Right renal pelvis (tissue), 4 donors: ENCODE data around the gene ADNP. TPM values are rescaled to one million over a fixed set of nuclear protein-coding genes. Genes with fewer than 3 reads are reported as not detected.

ENCODE experiments used
- DNase-seq, 4 donors: peaks; one replicate each; pipeline ENCODE4 v3.0.0-alpha.2; 2013; ENCODE audit warnings: low read depth in 4 of 4, low spot score in 3 of 4, missing footprints in 1 of 4
- polyA plus RNA-seq, 4 donors: library from polyadenylated mRNA; unstranded; fragments of 120-200 nt; gene quantifications; one replicate each; pipeline ENCODE4 v1.2.1, GENCODE V29; 2013; ENCODE audit not compliant: insufficient read length in 4 of 4

ADNP gene
- polyA plus RNA-seq, 4 donors: 104 to 140 (median 128) TPM

DNA sequence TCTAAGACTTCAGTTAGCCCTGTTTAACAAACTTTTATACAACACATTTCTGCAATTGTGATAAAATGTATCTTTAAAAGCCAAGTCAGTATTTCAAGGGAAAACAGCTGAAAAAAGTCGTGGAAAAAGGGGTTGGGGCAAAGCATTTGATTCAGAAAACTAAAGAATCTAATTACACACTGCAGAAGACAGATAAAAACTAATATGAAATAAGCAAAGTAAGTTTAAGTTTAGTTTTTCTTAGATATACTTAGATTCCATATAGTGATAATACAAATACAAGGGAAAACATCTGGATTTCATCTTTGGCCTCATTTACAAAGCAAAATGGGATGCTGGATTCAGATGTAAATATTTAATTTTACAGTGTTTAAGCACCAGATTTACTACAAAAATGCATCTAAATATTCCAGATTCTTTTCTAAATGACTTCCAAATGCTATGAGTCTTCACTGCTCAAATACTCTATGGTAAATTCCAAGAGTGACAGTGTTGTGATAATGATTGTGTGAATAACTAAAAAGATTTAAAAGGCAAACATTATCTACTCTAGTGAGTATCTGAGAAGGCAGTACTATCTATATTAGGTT is 1.5 kb upstream of the ADNP start:
- no peak for DNase-seq

DNA sequence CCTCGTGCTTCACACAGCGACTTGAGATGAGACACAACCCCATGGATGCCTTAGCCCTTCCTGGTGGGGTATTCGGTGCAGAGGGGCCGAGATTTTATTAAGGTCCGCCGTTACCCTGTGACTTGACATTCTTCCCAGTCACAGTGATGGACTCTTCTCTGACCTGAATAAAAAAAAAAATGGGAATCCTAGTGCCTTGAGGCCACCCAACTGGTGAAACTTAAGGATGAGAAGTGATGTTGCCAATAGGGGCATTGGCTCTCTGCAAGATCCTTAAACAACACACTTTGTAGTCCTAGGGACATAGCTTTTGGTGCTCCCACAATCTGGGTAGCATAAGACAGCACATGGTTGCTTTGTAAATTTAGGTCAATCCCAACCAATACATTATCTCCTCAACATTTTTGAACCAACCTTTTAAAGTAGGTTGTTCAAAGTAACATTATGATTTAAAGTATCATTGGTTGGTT is 814 bp upstream of the ADNP start:
- DNase-seq: no peak

DNA sequence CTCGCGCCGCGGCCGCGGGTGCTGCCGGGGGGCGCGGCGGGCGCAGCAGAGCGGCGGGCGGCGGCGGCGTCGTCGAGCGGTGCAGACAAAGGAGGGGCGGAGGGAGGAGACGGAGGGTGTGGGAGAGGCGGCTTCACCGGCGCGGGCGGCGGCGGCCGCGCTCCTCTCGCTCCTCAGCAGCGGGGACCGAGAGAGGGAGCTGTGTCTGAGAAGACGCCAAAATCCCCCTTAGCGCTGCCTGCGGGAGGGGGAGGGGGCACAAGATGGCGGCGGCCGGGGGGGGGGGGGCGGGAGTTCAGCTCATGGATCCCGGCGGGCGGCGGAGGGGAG is 296 bp downstream of the ADNP start:
- DNase-seq: no peak

DNA sequence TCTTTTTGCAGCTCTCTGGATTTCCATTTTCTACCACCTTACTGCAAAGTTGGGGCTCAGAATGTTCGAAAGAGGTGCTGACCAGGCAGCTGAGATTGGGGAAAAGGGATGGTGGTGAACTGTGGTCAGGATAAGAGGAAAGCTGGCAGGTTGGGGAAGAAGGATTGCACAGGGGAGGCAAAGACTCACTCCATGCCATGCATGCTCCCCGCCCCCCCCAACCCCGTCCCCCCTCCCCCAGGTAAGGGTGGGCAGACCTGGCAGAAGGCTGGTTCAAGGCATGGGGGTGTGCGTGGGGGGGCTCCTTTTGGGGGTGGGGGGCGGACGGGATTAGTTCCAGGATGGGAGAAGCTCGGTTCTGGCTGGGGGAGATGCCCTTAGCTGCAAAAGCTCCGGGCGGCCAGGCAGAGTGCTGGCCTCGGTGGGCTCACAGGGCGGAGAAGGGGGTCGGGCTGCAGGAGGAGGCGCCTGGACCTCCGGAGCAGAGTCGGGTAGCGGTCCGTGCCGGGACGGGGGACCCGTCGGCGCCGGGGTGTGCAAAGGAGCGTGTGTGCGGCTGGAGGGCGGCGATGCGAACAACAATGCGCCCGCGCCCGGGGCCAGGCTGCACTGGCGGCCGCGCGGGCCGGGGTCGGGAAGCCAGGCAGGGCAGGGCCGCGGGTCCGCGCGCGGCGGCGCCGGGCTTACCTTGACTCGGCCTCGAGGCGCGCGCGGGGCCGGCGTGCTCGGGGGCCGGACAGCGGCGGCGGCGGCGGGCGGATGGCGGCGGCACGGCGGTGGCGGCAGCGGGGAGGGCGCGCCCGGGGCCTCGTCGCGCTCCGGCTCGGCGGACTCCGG is 880 bp downstream of the ADNP start:
- DNase-seq: peak in 1 of 4 donors; percentile 10

DNA sequence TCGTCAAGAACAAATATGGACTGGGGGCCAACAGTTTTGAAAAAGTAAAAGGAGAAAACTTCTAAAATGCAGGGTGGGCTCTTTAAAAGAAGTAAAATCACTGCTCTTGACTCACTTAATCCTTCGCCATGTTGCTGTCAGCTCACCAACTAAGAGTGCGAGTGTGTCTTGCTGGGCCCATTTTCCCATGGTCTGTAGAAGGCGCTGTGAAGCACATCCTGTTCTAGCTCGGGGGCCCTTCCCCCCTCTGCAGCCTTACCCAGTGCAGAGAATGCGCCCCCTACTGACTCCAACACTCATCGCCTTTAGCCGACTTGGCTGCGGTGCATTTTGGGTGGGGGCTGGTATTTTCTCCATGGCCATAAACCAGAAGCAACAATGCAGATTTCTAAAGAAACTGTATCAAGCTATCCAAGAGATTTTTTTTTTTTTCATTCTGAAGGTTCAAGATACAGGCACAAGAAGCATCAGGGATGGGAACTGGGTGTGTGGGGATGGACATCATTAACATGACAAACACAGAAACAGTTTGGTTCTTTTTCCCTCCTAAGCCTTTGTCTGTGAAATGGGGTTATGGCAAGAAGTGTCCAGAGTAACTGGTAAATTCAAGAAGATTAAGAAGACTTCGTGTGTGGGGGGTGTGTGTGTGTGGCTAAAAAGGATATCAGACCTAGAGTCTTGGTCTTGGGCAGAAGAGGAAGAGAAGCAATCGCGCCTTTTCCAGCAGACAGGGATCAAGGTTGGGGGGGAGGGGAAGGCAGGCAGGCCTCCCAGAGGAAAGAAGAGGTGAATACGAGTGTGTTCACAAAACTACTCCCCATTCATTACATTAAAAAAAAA is 1.7 kb downstream of the ADNP start:
- peak; percentile 84 to 93 (median 91) for DNase-seq

DNA sequence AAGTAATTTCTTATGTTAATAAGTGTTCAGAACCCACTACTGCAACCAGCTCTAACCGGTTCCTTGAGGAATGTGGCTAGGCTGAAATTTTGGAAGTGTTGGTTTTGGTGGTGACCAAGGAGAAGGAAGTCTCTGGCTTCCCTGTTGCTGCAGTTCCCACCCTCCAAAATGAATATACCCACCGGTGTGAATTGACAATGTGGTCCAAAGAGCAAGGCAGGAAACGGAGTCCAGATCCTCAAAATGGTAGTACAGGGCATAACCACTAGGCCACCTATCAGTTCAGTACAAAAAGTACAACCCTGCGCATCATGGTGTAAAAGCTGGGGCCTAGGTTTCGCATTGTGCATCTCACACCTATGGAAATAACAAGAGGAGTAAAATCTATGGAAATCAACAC is 2.8 kb downstream of the ADNP start:
- DNase-seq: no peak

DNA sequence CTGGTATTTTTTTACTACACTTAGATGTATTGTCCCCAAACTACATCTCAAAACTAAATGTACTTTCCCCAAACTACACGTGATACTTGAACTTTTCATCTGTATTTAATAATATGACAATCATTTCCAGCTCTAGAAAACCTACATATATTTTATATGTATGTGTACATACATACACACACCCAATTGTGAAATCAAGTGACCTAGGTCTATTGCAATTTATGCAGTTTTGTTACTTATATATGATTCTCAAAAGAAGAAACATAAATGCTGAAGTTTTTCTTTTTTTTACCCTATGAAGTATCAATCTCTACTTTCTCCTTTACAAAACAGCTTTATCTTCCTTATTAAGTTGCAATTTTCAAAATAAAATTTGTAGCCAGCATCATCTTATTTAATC is 4.7 kb downstream of the ADNP start:
- DNase-seq: no peak

DNA sequence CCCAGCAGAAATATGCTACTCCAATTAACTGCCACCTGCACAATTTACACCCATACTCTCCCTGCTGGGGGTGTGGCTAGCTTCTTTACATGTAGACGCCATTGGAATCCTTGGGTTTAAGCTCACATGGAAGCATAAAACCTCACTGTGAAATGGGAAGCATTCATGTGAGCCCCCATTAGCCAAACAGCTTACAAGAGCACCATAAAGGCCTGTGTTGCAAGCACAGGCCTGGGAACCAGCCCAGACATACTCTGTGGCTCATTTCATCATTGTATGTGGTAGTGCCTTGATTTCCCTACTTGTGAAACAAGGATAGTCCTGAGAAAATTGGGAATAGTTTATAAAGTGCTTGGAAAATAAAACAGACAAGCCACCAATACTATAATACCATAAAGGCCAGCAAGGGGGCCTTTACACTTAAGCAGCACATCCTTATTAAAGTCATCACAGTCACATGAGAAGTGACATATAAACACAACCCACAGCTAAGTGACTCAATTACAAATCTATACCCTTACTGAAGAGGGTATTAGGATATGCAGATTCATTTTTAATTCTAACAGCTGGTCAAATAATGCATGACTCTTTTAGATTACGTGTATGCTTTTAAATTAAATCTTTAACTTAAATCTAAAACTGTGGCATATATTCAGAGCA is 6.8 kb downstream of the ADNP start:
- DNase-seq: no peak

DNA sequence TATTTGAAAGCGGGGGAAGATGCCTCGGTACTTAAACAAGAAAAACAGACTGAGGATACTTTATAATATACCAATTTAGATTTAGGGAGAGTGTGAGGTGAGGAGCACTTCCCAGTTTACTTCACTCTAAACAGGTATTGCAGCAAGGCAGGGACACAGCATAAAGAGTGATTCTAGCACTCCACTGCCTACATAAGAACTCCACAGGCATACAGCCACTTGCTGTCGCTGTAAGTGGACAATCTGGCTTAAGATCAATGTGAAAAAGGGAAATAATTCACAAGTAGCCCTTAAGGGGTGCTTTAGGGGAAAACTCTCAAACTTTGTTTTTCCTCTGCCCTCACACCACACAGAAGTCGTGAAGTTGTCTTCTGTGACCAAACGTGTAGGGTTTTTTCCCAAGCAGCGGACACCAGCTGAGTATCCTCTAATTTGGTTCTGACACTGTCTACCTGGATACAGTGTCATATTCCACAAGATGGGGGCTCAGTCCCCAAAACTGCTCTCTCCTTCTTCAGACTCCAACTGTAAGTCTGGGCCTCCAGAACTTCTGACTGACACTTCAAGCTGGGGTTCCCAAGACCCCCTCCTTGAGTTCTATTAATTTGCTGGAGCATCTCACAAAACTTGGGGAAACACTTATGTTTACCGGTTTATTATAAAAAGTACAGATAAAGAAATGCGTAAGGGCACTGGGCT is 9.3 kb downstream of the ADNP start:
- no peak for DNase-seq

DNA sequence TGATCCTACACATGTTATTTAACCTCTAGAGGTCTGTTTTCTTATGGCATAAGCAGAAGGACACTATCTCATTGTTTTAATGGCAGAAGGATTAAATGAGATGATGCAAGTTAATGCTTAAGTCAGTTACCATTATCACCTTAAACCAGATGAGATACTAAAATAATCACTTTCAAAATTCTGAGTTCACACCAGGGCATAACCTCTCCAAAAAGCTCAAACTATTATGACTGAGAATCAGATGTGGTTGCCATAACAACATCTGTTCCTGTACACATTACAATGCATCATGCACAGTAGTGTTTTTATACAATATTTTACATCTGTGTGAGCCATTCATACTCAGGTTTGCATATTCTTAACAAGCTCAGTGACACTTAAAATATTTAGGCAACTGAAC is 10.2 kb downstream of the ADNP start:
- DNase-seq: no peak

DNA sequence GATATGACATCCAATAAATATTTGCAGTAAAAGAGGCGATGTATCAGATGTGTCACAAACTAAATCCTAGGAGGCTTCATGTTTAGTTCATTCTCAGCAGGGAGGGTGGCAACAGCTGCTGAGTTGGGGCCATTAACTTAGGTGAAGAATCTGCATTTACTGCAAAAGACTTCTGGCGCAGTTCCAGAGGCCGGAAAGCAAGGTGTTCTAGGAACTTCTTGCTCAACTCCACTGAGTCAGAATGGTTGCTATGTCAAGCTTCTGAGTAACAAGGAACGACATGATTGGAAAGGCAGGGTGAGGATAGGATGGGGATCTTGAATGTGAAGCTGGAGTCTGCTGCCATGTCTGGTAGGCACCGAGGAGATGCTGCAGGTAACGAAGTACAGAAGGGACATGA is 11.7 kb downstream of the ADNP start:
- DNase-seq: no peak

DNA sequence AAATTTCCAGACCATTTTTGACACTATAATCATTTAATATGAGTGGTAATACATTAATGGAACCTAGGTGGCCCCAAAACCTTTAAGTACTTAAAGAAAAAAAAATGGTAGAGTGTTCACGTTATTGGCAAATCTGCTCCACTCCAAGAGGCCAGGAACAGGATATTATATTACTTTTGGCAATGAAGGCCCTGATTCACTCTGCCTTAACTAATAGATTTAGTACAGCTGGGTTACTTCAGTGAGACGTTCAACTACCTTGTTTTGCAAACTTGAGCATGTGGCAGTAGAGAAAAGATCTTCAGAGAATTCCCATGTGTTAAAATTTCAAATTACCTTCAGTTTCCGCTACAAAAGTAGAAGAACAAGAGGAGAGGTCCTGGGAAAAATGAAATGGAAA is 12.8 kb downstream of the ADNP start:
- no peak for DNase-seq

DNA sequence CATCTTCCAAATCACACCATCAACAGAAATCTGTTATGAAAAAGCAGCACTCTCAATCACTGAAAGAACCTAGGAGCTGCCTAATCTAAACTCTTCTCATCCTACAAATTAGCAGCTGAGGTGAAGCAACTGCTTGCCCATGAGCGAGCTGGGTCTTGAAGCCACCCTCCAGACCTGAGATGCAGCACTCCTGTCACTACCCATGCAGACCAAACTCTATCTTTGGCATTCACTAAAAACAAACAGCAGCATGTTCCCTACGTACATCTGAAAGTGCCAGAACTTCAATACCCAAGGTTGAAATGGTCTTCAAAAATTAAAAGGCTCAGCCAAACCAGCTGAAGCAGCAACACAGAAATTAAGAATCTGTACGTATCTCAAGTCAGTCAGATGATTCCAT is 14.3 kb downstream of the ADNP start:
- no peak for DNase-seq

DNA sequence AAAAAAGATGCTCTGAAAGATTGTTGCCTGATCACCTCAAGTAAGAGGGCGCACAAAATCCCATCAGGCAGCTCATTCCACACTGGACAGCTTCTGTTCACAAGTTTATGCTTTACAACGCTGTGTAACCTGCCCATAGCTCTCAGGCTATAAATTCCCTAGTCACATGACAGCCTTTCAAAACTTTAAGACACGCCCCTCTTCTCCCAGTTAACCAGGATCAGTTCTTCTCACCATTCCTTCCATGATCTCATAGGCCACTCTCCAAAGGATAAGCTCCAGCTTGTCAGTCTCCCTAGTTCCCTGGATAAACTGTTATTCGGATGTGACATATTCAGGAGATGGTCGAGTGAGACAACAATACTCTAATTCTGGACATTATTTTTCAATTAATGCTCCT is 15.0 kb downstream of the ADNP start:
- DNase-seq: no peak

DNA sequence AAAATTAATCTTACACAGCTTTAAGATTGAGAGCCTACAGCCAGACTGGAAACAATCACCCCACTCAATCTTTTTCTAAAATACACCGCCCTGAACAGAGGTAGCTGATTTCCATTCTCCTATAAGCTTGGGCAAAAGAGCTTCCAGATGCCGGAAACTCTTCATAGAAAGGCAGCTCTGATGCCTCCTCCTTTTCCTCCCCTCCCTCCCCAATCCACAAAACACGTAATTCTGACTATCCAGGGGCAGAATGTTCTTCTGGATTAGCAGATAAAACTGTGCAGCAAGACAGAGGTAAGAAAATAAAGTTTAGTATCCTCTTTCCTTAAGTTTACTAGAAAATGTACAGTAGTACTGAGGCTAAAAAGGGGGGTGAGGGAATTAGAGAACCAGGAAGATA is 15.8 kb downstream of the ADNP start:
- no peak for DNase-seq

DNA sequence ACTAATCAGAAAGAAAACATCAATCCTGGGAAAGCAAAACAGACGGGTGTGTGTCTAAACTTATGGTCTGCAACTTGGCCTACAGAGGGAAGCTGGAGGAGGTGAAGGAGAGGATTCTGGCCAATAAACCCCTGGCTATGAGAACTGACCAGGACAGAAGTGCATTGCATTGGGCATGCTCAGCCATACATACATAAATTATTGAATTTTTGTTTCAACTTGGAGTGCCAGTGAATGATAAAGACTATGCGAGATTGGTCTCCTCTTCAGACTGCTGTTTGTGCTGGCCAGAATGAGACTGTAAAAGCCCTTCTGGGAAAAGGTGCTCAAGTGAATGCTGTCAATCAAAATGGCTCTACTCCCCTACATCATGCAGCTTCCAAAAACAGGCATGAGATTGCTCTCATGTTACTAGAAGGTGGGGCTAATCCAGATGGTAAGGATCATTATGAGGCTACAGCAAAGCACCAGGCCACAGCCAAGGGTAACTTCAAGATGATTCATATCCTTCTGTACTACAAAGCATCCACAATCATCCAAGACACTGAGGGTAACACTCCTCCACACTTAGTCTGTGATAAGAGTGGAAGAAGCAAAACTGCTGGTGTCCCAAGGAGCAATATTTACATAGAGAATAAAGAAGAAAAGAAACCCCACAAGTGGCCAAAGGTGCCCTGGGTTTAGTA is 17.4 kb downstream of the ADNP start:
- no peak for DNase-seq

DNA sequence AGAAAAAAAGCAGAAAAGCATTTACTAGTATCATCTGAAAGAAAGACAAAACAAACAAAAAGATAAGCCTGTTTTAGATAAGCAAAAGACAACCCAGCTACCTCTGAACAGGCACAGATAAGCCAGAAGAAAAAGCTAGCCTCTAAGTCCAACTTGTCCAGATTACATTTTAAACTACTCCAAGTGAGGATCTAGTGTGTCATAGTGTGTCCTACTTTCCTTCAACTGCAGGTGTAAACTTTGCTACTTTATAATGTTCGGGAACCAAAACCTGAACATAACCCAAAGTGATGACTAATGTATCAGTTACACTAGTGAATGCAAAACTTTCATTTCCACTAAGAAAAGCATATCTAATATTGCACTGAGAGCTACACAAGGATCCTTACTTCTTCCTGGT is 19.5 kb downstream of the ADNP start:
- DNase-seq: no peak

DNA sequence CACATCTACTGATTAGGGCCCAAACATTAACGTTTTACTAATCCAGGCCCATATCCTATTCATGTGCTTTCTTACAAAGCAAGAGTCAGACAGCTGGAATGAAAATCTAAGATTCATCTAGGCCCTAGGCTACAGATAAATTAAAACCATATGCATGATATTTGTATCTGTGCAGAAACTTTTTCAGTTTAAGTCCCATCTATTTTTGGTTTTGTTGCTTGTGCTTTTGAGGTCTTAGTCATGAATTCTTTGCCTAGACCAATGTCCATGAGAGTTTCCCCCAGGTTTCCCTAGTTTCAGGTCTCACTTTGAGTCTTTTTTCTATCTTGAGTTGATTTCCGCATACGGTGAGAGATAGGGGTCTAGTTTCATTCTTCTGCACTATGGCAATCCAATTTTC is 20.2 kb downstream of the ADNP start:
- no peak for DNase-seq

DNA sequence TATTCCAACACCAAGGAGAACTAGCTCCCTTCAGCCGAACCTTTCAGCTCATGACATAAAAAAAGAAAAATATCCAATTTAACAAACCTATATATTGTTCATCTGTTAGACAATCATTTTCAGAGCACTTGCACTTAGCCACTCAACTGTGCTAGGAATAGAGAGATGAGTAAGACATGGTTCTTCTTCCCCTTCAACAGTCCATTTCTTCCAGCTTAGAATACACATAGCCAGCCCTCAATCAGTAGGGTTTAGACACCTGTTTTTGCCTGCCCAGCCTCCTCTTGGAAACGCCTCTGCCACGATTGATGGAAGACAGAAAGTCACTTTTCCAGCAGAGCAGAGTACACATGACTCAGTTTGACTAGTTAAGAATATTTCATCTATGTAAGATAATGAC is 21.8 kb downstream of the ADNP start:
- no peak for DNase-seq

DNA sequence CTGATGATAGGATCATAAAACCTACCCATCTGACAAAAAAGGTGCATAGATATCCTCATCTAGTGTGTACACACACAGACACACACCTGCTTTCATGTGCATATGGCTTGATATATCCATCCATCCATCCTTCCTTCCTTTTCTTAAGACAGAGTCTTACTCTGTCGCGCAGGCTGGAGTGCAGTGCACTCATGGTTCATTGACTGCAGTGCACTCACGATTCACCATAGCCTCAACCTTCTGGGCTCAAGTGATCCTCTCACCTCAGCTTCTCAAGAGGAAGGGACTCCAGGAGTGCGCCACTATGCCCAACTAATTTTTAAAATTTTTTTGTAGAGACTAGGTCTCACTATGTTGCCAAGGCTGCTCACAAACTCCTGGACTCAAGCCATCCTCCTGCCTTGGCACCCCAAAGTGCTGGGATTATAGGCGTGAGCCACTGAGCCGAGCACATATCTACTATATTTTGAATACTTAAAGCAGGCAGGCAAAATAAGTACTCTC is 27.1 kb downstream of the ADNP start:
- DNase-seq: no peak
